GM12878 (cell line): Measurements from ENCODE around the gene SLC12A6. TPM values are rescaled to one million over a fixed set of nuclear protein-coding genes. Genes with fewer than 3 reads are reported as not detected.

Experiments
- ATAC-seq: fragments of 200-7000 bp; cut with Tn5 transposase; 3 replicates; pipeline ENCODE4 v1.9.1; 2020; ENCODE audit warnings: mild to moderate bottlenecking, moderate library complexity
- BruUV-seq: library from RNA; stranded (reverse); fragments of 400-500 nt; replicated peaks from 2 replicates; lab custom pipeline; 2021; lab: Mats Ljungman, UMichigan
- CTCF ChIA-PET: fragments of 300-600 bp; sonication (Branson Sonifier 250); formaldehyde crosslinking; extraction: SDS; loops from one replicate; lab custom pipeline; 2021; ENCODE audit warnings: inconsistent platforms; lab: Yijun Ruan, JAX
- POLR2A ChIA-PET: fragments of 350-600 bp; formaldehyde crosslinking; extraction: SDS; loops from one replicate; lab custom pipeline; 2021; ENCODE audit warnings: inconsistent platforms; lab: Charles Lee
- RAD21 ChIA-PET: fragments of 300-600 bp; sonication (Branson Sonifier 250); formaldehyde crosslinking; loops from one replicate; lab custom pipeline; 2023; ENCODE audit warnings: antibody characterized with exemption; ENCODE audit not compliant: unreplicated experiment; lab: Charles Lee
- SMC1A ChIA-PET: fragments of 300-600 bp; sonication (Branson Sonifier 250); formaldehyde crosslinking; loops from one replicate; lab custom pipeline; 2023; ENCODE audit not compliant: unreplicated experiment, uncharacterized antibody; lab: Charles Lee
- DNase-seq: peaks from one replicate; pipeline ENCODE4 v3.0.0-alpha.2; 2011; ENCODE audit warnings: low read depth, low spot score
- FAIRE-seq: peaks from 3 replicates; lab custom pipeline; 2011; peaks lifted over from hg19 to GRCh38; lab: Jason Lieb, UNC
- H2AFZ ChIP-seq: 2 replicates; pipeline ENCODE4 v1.6.0; 2011; ENCODE audit warnings: low read depth, low read length, control low read depth; ENCODE audit not compliant: control insufficient read depth
- H3K27ac ChIP-seq: 2 replicates; pipeline ENCODE4 v1.5.1; 2011; ENCODE audit warnings: control low read depth; ENCODE audit not compliant: control insufficient read depth, insufficient read depth
- H3K27me3 ChIP-seq, 2 experiments: replicated peaks in 1 of 2; 2 replicates each; pipeline versions ENCODE4 v1.6.0 to v1.6.1; 2011; ENCODE audit warnings: low read length in 1 of 2; ENCODE audit not compliant: control insufficient read depth in 2 of 2, insufficient read depth in 2 of 2
- H3K36me3 ChIP-seq, 2 experiments: 2 replicates each; pipeline ENCODE4 v1.5.1; 2011; ENCODE audit warnings: low read length in 1 of 2; ENCODE audit not compliant: control insufficient read depth in 2 of 2, insufficient read depth in 2 of 2
- H3K4me1 ChIP-seq: 2 replicates; pipeline ENCODE4 v1.6.1; 2011; ENCODE audit warnings: mild to moderate bottlenecking, low read length, moderate library complexity, mixed read lengths; ENCODE audit not compliant: control insufficient read depth, insufficient read depth
- H3K4me2 ChIP-seq: 2 replicates; pipeline ENCODE4 v1.6.0; 2011; ENCODE audit warnings: control low read depth; ENCODE audit not compliant: control insufficient read depth, insufficient read depth
- H3K4me3 ChIP-seq: fragments of 200-600 bp; sonication (generic); 2 replicates; pipeline ENCODE4 v1.5.1; 2016
- H3K79me2 ChIP-seq: 2 replicates; pipeline ENCODE4 v1.6.0; 2011; ENCODE audit warnings: low read length; ENCODE audit not compliant: control insufficient read depth, insufficient read depth
- H3K9ac ChIP-seq: 2 replicates; pipeline ENCODE4 v1.8.0; 2011; ENCODE audit warnings: low read length, control low read depth, mixed read lengths; ENCODE audit not compliant: control insufficient read depth, insufficient read depth
- H3K9me3 ChIP-seq: replicated peaks from 3 replicates; pipeline ENCODE4 v1.5.1; 2011; ENCODE audit warnings: mild to moderate bottlenecking, low read length; ENCODE audit not compliant: control insufficient read depth, insufficient read depth
- H4K20me1 ChIP-seq: 2 replicates; pipeline ENCODE4 v1.6.0; 2011; ENCODE audit not compliant: control insufficient read depth, insufficient read depth
- BCL11A ChIP-seq: IDR thresholded peaks from 2 replicates; pipeline ENCODE4 v1.6.1; 2011; ENCODE audit warnings: low read depth, low read length
- CREM ChIP-seq: IDR thresholded peaks from 2 replicates; pipeline ENCODE4 v1.6.1; 2014; ENCODE audit warnings: antibody characterized with exemption, low read depth
- GABPA ChIP-seq: IDR thresholded peaks from 2 replicates; pipeline ENCODE4 v1.6.1; 2014; ENCODE audit warnings: antibody characterized with exemption, low read depth, mild to moderate bottlenecking, inconsistent platforms
- HDAC2 ChIP-seq: fragments of 200-600 bp; sonication (generic); IDR thresholded peaks from 2 replicates; pipeline ENCODE4 v1.6.1; 2017
- HDAC6 ChIP-seq: fragments of 200-600 bp; sonication (generic); IDR thresholded peaks from one replicate; pipeline ENCODE4 v1.8.0; 2017; ENCODE audit warnings: antibody characterized with exemption; ENCODE audit not compliant: unreplicated experiment
- IRF5 ChIP-seq: fragments of 450-650 bp; IDR thresholded peaks from 2 replicates; pipeline ENCODE4 v1.6.1; 2017; ENCODE audit warnings: borderline replicate concordance
- JUNB ChIP-seq: IDR thresholded peaks from 2 replicates; pipeline ENCODE4 v1.6.1; 2016; ENCODE audit warnings: antibody characterized with exemption, mild to moderate bottlenecking
- JUND ChIP-seq: IDR thresholded peaks from 2 replicates; pipeline ENCODE4 v1.6.1; 2012; ENCODE audit warnings: low read depth, mild to moderate bottlenecking, low read length, improper control_type of control experiment, moderate library complexity
- LARP7 ChIP-seq: fragments of 450-650 bp; IDR thresholded peaks from 2 replicates; pipeline ENCODE4 v1.6.1; 2017; ENCODE audit warnings: mild to moderate bottlenecking
- MLLT1 ChIP-seq: fragments of 450-650 bp; IDR thresholded peaks from 2 replicates; pipeline ENCODE4 v1.6.1; 2016; ENCODE audit warnings: mild to moderate bottlenecking
- MTA3 ChIP-seq: IDR thresholded peaks from 2 replicates; pipeline ENCODE4 v1.6.1; 2012; ENCODE audit warnings: low read length, inconsistent platforms, borderline replicate concordance
- NBN ChIP-seq: fragments of 450-650 bp; IDR thresholded peaks from 2 replicates; pipeline ENCODE4 v1.6.1; 2016
- PRDM15 ChIP-seq: fragments of 450-650 bp; formaldehyde crosslinking; IDR thresholded peaks from 2 replicates; pipeline ENCODE4 v1.4.0; 2020; ENCODE audit warnings: mild to moderate bottlenecking, moderate library complexity
- RFX5 ChIP-seq: IDR thresholded peaks from 2 replicates; pipeline ENCODE4 v1.6.1; 2011; ENCODE audit warnings: low read depth, low read length, improper control_type of control experiment
- SMARCA5 ChIP-seq: fragments of 450-650 bp; IDR thresholded peaks from 2 replicates; pipeline ENCODE4 v1.6.1; 2017; ENCODE audit warnings: mild to moderate bottlenecking
- ZBTB4 ChIP-seq: fragments of 450-650 bp; formaldehyde crosslinking; IDR thresholded peaks from 2 replicates; pipeline ENCODE4 v1.4.0; 2022; ENCODE audit warnings: mild to moderate bottlenecking, moderate library complexity
- ZNF207 ChIP-seq: fragments of 450-650 bp; IDR thresholded peaks from 2 replicates; pipeline ENCODE4 v1.6.1; 2014; ENCODE audit warnings: antibody characterized with exemption, mild to moderate bottlenecking, borderline replicate concordance
- WGBS: methylation state at CpG from one replicate; pipeline ENCODE4 v1.1.6; 2016; ENCODE audit warnings: low lambda C conversion rate; ENCODE audit not compliant: insufficient replicate concordance, insufficient coverage; ENCODE audit errors: missing lambda C conversion rate; 5-methylcytosine and 5-hydroxymethylcytosine counted together
- in situ Hi-C: fragments of 300-500 bp; cut with MboI; formaldehyde crosslinking; loops from 9 replicates; pipeline ENCODE4 v1.14.3; 2018; ENCODE audit warnings: mixed read lengths
- intact Hi-C: fragments of 100-400 bp; cut with micrococcal nuclease; formaldehyde crosslinking; loops from one replicate; pipeline ENCODE4 v1.14.2; 2022; ENCODE audit not compliant: unreplicated experiment
- polyA plus RNA-seq, 11 experiments: library from polyadenylated mRNA; depleted of rRNA in 4 of 11; unstranded in 6 of 11; stranded (reverse) in 5 of 11; fragments of >200 nt; fragmentation: Nextera tagmentation in 4 of 11; fragmentation: Illumina TruSeq in 1 of 11; extraction: Ambion mirVana in 4 of 11; extraction: Trizol in 1 of 11; gene quantifications; 1 replicate in 1 of 11; 2 replicates in 10 of 11; pipeline versions ENCODE4 v1.2.1 to v1.2.3, GENCODE V29; 2011 to 2016; ENCODE audit warnings: inconsistent platforms in 2 of 11, missing spikeins in 2 of 11, low read depth in 1 of 11
- total RNA-seq, 4 experiments: library from RNA; depleted of rRNA in 3 of 4; stranded (reverse); fragments of >200 nt in 3 of 4; fragmentation: Illumina TruSeq in 1 of 4; extraction: Trizol in 1 of 4; gene quantifications; 2 replicates each; pipeline versions ENCODE4 v1.2.1 to v1.2.3, GENCODE V29; 2013 to 2021

Gene SLC12A6
- total and polyA plus RNA-seq, 10 of the 15 experiments (the other 5 are each of a cell fraction or from before 2014, with no cell fraction given), result 4.7 to 94.4 (median 34.2) TPM

GRCh38 chr15:34359416-34359815 is 21.8 kb upstream of the SLC12A6 start:
- H2AFZ ChIP-seq, result no peak overlapping the region
- H3K9me3 ChIP-seq, result no peaks in the 10 kb centered on the region
- no peaks in the 10 kb centered on the region for H3K4me1 ChIP-seq
- BruUV-seq, result TSS peak; percentile 42
- H3K27ac ChIP-seq, result no peak overlapping the region
- RAD21 ChIA-PET, result interaction anchor here (1.5 kb wide), 1 partner anchor 8 kb away, joined by 3 read pairs; the partner anchor contains the start of gene LPCAT4
- H3K4me2 ChIP-seq, result no peak overlapping the region
- H4K20me1 ChIP-seq, result no peaks in the 10 kb centered on the region
- no peaks in the 10 kb centered on the region for H3K27me3 ChIP-seq
- DNase-seq (no peak), FAIRE-seq (no peak), ATAC-seq (no peak)
- CTCF ChIA-PET, result interaction anchor here (2.1 kb wide), 1 partner anchor 118 kb away, joined by 8 read pairs; no protein-coding TSS in a partner anchor
- H3K9ac ChIP-seq, result no peak overlapping the region
- H3K79me2 ChIP-seq, result no peaks in the 10 kb centered on the region; the same call in 1 of the 2 replicates
- POLR2A ChIA-PET, result interaction anchor here (0.5 kb wide), 1 partner anchor 156 kb away, joined by 4 read pairs; no protein-coding TSS in a partner anchor
- H3K4me3 ChIP-seq, result no peak overlapping the region
- intact Hi-C loops, result no loop called here
- SMC1A ChIA-PET, result interaction anchor here (0.9 kb wide), 1 partner anchor 24 kb away, joined by 3 read pairs; no protein-coding TSS in a partner anchor
- H3K36me3 ChIP-seq, result peaks cover 0 to 21% of the 10 kb centered on the region in 2 experiments
- in situ Hi-C loops, result no loop called here
- WGBS, result 67% methylated on average over 3 of the region's 3 CpGs
- no peak for TF ChIP-seq NBN
- TF ChIP-seq ZBTB4 (CRISPR knock-in tag), result no peak
- TF ChIP-seq SMARCA5, result no peak
- no peak for TF ChIP-seq ZNF207
- TF ChIP-seq MLLT1, result no peak
- no peak for TF ChIP-seq BCL11A
- TF ChIP-seq RFX5, result no peak
- TF ChIP-seq LARP7, result no peak
- TF ChIP-seq JUND, result no peak
- no peak for TF ChIP-seq CREM
- no peak for TF ChIP-seq GABPA
- no peak for TF ChIP-seq MTA3
- no peak for TF ChIP-seq HDAC6
- TF ChIP-seq IRF5, result no peak
- TF ChIP-seq HDAC2, result no peak
- no peak for TF ChIP-seq JUNB
- TF ChIP-seq PRDM15 (CRISPR knock-in tag), result no peak
